ENCODE measurements around the gene AASS.
"Not testable (repeated sequence)": the region's sequence is repeated elsewhere in the genome, so short reads cannot be mapped to it uniquely, and the experiment has no call there.

The AASS gene

DNA sequence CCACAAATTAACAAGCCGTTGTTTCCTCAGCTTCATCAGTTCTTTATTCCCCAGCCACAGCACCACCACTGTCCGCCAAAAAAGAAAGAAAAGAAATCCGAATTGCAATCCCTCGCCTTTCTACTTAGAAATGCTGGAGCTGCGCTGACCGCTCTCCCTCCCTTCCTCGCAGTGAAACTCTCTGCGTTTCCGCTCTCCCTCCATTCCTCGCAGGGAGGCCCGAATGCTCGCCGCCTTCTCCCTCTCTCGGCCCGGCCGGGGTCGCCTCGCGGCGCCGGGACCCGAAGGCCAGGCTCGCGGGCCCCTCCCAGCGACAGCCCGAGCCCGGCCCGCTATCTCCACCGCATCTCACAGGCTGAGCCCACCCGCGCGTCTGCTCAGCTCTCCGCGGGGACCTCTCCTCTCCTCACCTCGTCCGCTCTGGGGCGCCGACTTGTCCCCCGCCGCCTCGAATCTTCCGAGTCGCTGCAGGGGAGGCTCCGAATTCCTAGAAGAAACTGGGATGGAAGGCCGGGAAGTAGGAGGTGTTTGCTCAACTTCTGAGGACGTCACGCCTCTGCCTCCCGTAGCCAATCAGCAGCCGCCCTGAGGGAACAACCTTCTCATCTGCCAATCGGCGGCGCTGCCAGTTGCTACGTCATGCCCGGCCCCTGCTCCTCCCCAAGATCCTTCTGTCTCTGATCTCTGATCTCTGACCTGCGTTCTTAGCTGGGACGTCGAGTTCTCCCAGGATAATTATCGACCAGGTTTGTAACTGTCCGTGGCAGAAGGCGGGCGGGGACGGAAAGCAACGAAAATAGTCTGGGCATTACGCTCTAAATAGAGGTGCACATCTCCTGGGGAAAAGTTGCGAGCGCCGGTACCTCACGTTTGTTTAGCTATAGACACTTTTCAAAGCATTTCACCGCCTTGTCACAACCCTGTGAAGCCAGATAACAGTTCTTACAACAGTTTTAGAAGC, at the start of gene AASS:
TSS of gene AASS (minus strand) at position 499 of the 961 bp plus-strand sequence. CDS start 10,523 bp downstream, outside the sequence.
- DNase-seq = no peak

DNA sequence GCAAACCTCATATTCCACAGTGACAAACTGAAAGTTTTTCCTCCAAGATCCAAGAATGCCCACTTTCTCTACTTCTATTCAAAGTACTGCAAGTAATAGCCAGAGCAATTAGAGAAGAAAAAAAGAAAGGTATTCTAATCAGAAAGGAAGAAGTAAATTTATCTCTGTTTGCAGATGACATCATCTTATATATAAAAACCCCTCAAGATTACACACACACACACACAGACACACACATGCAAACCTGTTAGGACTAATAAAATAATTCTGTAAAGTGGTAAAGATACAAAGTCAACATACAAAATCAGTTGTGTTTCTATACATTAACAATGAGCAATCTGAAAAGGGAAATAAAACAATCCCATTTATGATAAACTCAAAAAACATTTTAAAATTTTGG, 44.7 kb upstream of the AASS start:
- no peak for DNase-seq

DNA sequence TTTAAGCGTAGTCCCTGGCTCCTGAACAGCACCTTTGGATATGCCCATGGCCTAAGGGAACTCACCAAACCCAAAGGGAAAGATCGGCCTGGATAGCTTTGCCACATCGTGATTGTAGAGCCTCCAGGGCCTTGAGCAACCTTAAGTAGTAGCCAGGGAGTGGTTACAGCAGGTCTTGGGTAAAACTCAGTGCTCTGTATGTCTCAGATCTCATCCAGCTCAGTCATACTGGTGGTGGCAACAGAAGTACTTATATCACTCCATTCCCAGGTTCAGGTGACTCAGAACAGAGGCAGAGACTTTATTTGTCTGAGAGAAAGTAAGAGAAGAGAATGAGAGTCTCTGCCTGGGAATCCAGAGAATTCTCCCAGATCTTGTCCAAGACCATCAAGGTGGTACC, 39.1 kb upstream of the AASS start:
- no peak for DNase-seq

DNA sequence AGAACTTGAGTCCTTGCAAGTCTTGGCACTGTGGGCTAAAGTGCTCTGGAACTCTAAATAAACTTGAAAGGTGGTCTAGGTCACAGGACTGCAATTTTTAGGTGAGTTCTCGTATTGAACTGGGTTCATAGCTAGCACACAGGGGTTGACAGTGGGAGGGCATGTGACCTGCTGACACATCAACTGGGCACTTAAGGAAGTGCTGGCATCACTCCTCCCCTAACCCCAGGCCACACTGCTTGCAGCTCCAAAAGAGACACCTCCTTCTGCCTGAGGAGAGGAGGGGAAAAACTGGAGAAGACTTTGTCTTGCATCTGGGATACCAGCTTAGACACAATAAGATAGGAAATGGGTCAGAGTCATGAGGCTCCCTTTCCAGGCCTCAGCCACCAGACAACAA, 38.0 kb upstream of the AASS start:
- no peak for DNase-seq

DNA sequence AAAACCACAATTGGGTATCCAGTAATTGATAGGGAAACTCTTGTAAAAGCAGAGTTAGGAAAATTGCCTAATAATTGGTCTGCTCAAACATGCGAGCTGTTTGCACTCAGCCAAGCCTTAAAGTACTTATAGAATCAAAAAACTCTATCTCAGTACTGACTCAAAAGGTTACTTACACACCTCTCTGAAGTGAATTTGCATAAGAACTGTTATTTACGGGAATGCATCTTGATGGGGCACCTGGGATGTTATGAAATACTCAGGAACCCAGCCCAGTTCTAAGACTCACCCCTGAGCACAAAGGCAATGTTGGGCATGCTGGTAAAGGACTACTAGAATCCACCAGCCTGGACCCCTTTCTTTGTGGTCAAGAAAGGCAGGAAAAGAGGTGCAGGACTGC, 28.1 kb upstream of the AASS start:
- not testable (repeated sequence) for DNase-seq

DNA sequence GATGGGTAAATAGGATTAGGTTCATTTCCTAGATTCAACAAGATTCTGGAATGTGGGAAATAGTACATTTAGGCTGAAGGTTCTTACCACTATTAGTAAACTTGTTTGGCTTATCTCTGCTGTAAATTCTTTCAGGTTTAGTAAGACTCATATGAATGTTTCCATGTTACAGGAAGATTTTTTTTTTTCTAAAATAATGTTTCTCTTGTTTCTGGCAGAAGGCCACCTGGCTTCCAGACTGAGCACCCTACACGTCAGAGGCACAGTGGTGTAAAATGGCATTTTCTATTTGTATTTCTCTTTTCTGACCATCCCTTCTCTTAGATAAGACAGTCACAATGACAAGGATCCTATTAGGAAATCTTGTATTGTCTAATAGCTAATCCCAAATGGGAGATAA, 22.7 kb upstream of the AASS start:
- no peak for DNase-seq

DNA sequence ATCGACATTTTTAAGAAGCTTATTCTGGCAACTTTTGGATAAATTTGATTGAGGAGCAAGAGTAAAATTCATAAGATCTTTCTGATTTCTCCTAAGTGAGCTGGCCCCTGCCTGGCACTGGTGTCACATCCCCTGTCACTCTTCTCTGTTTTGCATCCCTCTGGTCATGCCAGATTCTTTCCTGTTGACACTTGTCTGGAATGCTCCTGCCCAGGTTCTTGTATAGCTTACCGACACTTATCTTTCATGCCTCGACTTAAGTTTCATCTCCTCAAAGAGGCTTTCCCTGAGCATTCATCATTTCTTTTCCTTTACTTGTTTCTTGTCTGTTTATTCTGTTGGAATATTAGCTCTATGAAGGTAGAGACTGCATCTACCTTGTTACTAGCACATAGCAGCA, 22.2 kb upstream of the AASS start:
- DNase-seq = no peak

DNA sequence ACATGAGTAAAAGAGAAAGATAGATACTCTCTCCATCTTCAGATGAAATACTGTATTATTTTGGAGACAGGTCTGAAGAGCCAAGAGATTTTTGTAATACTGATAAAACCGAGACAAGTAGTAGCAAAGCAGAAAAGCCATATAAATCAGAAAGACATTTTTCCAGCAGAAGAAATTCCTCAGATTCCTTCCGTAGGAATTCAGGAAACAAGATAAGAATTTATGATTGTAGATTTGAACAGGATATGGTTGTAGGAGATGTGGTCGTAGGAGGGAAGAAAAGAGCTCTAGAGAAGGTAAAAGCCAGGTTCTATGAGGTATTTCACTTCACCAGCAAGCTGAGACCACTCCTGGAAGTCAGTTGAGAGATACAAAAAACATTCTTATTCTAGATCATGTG, 17.6 kb upstream of the AASS start:
- DNase-seq = no peak

DNA sequence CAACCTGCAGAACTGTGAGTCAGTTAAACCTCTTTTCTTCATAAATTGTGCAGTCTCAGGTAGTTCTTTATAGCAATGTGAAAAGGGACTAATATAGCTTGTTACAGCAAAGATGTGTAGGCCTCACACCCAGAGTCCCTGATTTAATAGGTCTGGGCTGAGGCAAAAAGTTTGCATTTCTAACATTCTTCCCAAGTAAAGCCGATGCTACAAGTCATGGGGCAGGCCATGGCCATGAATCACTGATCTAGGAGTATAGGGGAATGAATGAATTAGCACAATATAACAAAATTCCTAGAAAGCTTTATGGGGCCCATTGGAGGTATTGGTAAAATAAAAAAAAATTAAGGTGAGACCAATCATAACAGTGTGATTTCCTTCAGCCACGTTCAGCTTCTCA, 11.5 kb upstream of the AASS start:
- DNase-seq = no peak

DNA sequence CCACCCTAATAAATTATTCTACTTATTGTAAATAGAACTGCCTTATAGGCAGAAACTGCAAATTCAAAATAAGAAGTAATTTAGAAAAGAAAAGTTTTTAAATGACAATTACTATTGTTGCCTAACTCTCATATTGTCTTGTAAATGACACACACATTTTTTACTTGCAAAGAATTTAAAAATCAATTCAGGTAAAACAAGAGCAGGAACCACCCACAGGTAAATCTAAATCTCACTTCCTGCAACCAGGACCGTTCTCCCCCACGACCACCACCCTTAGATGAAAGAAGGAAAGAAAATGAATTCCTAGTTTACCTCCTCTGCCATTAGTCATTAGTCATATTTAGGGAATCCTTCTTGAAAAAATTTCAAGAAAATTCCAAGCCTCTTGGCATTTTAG, 4.8 kb upstream of the AASS start:
- DNase-seq = no peak

DNA sequence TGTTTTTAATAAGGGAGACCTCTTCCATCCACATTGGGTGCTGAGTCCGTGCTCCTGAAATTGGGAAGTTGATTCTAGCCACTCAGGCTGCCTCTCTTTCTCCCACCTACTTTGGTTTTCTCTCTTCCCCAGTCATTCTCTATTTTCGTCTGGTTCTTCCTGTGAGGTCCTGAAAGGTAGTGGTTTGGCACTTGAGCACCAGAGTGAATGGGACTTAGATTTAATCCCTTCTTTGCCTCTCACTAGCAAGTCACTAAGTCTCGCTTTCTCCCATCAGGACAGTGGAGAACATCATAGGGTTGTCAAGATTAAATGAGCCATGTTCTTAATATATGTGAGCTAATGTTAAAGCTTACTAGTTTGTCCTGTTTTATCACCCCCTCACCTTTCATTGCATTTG, 4.0 kb upstream of the AASS start:
- DNase-seq = no peak

DNA sequence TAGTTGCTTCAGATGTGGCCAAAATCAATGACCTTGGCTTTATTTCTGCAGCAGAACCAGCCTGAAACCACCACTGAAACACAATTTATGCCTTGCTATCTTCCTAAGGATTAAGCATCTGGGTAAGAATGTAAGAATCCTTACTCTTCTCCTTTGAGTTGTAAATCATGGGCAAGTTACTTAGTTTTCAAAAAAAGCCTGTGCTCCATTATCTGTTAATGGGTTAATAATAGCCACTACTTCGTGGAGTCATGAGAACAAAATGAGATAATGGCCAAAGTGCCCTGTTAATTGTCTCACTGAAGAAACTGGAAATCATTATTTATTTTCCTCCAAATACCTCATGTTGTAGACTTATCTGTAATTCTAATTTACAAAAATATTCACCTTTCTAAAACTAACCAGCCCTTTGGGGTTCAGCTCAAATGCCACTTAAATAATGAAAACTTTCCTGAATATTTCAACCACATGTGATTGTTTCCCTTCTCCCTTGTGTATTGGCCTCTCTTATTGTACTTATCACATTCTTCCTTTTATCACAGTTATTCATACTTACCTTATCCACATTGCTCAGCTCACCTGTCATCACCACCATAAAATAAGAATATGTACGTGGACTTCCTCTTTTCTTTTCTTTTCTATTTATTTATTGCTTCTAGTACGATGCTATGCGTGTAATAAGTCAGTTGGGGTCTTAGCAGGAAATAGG, 2.0 kb upstream of the AASS start:
- no peak for DNase-seq

DNA sequence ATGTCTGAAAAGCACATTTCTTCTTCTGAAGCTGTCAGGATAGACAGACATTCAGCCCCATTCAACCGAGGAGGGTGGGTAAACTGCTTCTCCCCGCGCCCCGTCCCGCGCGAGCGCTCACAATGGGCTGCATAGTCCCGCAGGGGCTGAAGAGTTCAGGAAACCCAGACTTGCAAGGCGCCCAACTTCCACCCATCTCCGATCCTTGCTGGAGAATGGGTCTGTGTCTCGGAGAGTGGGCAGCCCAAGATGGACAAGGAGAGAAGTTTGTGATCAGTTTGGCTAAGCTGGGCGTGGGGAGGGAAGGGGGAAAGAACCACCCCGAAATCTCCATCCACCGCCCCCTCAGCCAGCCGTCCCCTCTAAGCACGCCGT, 686 bp downstream of the AASS start:
- DNase-seq = no peak

DNA sequence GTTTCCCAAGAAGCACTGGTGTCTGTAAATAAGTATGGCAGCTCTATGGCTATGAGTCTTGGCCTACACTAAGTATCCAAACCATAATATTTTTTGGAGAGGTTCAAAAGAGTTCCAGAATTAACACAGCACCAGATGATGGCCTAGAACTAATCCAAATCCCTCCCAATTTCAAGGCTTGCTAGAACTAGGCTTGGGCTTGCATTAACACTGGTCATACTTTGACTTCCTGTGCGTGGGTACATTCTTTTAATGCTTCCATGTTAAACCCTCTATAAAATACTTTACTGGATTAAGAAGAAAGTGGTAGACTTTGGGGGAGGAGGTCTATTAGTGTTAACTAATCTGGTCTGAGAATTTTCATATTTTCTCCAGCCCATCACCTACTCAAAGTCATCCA, 3.1 kb downstream of the AASS start:
- no peak for DNase-seq

DNA sequence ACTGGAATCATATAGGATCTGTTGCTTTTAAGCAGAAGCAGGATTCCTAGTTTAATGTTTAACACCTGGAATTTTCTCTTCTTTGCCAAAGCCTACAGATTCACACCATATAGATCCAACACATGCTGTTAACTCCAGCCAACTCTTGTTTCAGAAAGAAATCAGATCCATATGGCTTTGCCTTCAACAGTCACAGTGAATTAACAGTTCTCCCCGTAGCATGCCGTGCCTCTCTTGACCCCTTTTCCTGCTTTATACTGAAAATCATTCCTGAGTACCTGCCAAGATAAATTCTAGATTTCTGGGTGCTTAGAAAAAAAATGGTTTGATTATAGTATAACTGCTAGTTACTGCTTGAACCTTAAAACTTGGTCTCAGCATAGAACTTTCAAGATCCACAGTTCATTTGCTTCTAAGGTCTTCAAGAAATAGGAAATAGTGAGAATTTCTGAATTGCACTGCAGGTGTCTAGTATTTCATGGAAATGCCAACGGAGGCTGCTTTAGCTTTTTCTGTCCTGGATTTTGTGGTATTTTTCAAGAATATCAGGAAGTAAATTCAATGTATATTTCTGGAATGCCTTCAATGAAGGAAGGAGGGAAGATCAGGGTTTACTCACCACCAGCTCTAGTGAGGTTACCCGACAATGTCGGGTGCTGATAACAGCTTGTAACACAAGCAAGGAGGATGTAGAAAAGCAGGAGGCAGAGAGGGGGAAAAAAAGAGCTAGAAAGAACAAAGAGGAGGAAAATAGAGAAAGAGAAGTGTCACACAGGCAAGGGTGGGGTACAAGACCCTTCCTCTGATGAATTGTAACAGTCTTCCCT, 6.6 kb downstream of the AASS start:
- no peak for DNase-seq

DNA sequence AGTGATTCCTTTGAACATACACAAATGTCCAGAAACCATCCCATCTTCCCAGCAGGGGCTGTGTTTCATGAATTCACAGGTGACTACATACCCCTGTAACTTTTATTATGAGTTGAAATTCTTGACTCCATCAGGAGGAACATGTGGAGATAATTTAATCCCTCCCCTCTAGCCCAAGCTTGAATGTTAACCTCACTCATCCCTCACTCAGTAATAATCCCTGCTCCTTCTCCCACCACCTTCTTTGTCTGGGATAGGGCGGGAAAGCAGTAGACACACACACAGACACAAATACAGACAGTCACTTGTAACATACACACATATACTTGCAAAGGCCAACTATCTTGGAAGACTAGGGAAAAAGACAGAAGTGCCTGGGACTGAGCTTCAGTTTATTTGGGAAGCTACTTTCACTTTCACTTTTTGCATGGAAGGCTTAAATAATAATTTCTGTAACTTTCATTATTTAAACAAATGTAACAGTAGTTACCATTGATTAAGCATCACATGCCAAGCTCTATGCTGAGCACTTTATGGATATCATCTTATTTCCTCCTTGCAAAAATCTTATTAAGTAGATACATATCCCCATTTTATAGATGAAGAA, 7.3 kb downstream of the AASS start:
- DNase-seq = no peak

DNA sequence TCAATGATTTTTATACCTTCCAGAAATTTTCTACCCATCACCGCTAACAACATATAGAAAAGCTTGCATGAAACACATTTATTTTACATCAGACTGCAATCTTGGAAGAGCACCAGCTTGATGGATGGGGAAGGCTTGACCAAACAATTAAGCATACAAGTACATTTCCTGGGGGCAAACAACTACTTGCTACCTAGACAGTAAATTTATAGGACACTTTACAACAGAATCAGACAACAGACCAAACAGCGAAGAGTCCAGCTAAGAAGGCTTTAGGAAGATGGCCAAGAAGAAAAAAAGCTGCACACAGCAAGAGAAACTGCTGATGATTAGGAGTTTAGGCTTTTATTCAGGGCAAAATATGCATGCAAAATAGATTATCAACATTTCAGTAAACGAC, 8.0 kb downstream of the AASS start:
- DNase-seq = no peak

DNA sequence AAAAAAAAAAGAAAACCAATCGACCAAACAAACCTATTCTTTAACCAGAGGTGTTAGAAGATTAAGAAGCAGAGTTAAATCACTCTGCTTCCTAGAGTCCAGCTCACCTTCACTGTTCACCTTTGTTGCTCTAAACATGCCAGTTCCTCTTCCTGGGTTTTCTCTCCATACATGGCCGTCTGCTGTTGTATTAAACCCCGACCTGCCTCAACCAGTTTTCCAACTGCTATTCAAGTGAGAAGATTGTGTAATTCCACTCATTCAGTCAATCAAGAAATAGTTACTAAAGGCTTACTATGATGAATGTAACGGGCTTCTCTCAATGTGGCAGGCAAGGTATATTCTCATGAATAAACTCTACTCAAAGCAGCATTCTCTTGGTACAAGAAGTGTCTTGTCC, 8.8 kb downstream of the AASS start:
- no peak for DNase-seq

DNA sequence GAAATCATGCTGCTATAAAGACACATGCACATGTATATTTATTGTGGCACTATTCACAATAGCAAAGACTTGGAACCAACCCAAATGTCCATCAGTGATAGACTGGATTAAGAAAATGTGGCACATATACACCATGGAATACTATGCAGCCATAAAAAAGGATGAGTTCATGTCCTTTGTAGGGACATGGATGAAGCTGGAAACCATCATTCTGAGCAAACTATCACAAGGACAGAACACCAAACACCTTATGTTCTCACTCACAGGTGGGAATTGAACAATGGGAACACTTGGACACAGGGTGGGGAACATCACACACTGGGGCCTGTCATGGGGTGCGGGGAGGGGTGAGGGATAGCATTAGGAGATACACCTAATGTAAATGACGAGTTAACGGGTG, 9.3 kb downstream of the AASS start:
- not testable (repeated sequence) for DNase-seq

DNA sequence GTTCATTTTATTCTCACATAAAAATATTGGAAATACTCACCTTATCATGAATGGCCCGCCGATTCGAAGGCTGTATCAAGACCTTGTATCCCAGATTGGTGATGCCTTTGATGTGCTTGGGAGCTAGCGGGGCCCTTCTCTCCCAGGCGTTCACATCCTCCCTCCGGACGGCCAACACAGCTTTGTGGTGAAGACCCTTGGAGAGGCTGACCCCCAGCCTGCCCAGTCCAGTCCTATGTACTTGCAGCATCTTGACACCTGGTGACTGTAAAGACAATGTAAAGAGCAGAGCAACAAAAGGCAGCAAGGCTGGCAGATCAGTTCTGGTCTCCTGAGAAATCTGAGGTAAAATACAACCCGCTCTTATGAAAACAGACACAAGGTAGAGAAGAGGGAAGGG, 10.6 kb downstream of the AASS start:
- DNase-seq = no peak

DNA sequence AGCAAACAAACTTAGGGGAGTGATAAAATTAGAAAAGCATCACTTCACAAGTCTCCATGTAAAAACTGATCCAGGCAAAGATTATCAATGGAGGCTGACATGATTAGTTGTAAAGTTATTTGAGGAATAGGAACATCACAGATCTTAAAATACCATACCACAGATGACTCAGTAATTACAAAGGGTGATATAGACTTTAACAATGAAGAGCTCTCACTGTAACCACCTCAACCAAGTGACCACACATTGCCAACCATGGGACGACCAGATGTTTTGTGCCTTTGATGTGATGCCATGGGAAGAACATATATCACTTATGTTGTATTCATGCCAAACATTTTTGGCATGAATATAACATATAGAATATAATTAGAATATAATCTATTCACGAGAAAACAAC, 11.7 kb downstream of the AASS start:
- no peak for DNase-seq

DNA sequence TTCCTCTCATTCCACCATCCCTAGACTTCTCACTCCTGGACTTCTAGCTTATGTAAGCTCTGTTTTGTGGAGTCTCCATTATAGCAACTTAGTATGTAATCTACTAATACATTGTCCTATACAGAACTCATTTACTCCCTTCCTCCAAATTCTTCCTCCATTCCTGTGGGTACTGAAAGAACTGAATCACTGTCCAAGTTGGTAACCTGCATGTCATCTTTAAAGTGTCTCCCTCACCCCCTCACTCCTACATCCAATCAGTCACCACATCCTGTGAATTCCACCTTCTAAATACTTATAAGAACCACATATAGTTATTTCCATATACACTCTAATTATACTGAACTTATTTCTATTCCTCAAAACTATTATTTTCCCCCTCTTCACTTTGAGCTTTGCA, 20.3 kb downstream of the AASS start:
- no peak for DNase-seq

DNA sequence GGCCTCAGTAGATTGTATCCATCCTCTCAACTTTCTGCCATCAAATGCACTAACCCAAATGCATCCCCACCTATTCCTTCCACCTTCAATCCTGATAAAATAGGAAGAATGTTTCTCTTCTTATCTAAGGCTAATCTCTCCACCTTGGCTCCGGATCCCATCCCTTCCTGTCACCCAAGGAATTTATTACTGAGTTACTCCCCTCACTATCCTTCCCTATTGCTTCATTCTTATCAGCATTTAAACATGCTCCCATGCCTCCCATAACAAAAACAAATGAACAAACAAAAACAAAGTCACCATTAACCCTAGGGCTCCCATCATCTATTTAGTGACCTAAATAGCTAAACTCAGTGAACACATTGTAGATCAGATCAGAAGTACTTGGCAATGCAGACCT, 25.3 kb downstream of the AASS start:
- no peak for DNase-seq

All from DMS79 (cell line).